WTC11 (cell line): Measurements from ENCODE around the gene ETS1. TPM values are rescaled to one million over a fixed set of nuclear protein-coding genes. Genes with fewer than 3 reads are reported as not detected.

ENCODE experiments used
- ATAC-seq: fragments of 200-7000 bp; cut with Tn5 transposase; 2 replicates; pipeline ENCODE4 v1.10.0; 2021; ENCODE audit warnings: mild to moderate bottlenecking, moderate library complexity
- CTCF ChIA-PET: fragments of 300-600 bp; sonication (Branson Sonifier 250); formaldehyde crosslinking; loops from one replicate; lab custom pipeline; 2021; ENCODE audit warnings: antibody characterized with exemption; lab: Charles Lee
- POLR2A ChIA-PET: fragments of 350-600 bp; sonication (Branson Sonifier 250); formaldehyde crosslinking; loops from one replicate; lab custom pipeline; 2021; ENCODE audit warnings: antibody characterized with exemption; lab: Charles Lee
- DNase-seq: peaks from one replicate; pipeline ENCODE4 v3.0.0; 2021; ENCODE audit warnings: low spot score
- H3K27ac Mint-ChIP-seq: 2 replicates; pipeline ENCODE4 v1.8.0; 2021; ENCODE audit warnings: mixed read lengths
- H3K27me3 Mint-ChIP-seq: 2 replicates; pipeline ENCODE4 v1.8.0; 2021; ENCODE audit warnings: low read depth, mild to moderate bottlenecking, moderate library complexity, mixed read lengths
- H3K36me3 Mint-ChIP-seq: 2 replicates; pipeline ENCODE4 v1.8.0; 2021; ENCODE audit warnings: mixed read lengths
- H3K4me1 Mint-ChIP-seq: 2 replicates; pipeline ENCODE4 v1.8.0; 2022; ENCODE audit warnings: mixed read lengths
- H3K4me3 Mint-ChIP-seq: 2 replicates; pipeline ENCODE4 v1.8.0; 2021; ENCODE audit warnings: mild to moderate bottlenecking, moderate library complexity, mixed read lengths
- H3K9me3 Mint-ChIP-seq: 2 replicates; pipeline ENCODE4 v1.8.0; 2021; ENCODE audit warnings: mixed read lengths
- AFF4 ChIP-seq: sonication (generic); formaldehyde crosslinking; IDR thresholded peaks from 2 replicates; pipeline ENCODE4 v1.8.1; 2023; ENCODE audit warnings: mild to moderate bottlenecking, missing genetic modification reagents, borderline replicate concordance
- FOXJ3 ChIP-seq: sonication (generic); formaldehyde crosslinking; IDR thresholded peaks from 2 replicates; pipeline ENCODE4 v1.9.0; 2021; ENCODE audit warnings: missing genetic modification reagents, mild to moderate bottlenecking, borderline replicate concordance
- GRHL2 ChIP-seq: fragments of 250-450 bp; sonication (Bioruptor Pico); IDR thresholded peaks from 2 replicates; pipeline ENCODE4 v1.8.0; 2022; ENCODE audit warnings: mild to moderate bottlenecking, moderate library complexity; ENCODE audit not compliant: insufficient replicate concordance, severe bottlenecking
- RORB ChIP-seq: fragments of 250-450 bp; sonication (Bioruptor Pico); IDR thresholded peaks from 2 replicates; pipeline ENCODE4 v1.9.0; 2021; ENCODE audit warnings: mild to moderate bottlenecking
- ZNF396 ChIP-seq: fragments of 250-450 bp; sonication (Bioruptor Pico); IDR thresholded peaks from 2 replicates; pipeline ENCODE4 v1.8.0; 2021; ENCODE audit warnings: mild to moderate bottlenecking, moderate library complexity, borderline replicate concordance
- total RNA-seq: library from RNA; stranded (reverse); gene quantifications from 3 replicates; pipeline ENCODE4 v1.2.3, GENCODE V29; 2021
- TF ChIP-seq, protein P1 (sequence below): sonication (generic); formaldehyde crosslinking; IDR thresholded peaks from 2 replicates; pipeline ENCODE4 v1.8.0; 2023; ENCODE audit warnings: missing genetic modification reagents, mild to moderate bottlenecking, borderline replicate concordance
- TF ChIP-seq, protein P2 (sequence below): fragments of 250-450 bp; sonication (Bioruptor Pico); IDR thresholded peaks from 2 replicates; pipeline ENCODE4 v1.9.0; 2021; ENCODE audit warnings: mild to moderate bottlenecking
- TF ChIP-seq, protein P3 (sequence below): sonication (generic); formaldehyde crosslinking; IDR thresholded peaks from 2 replicates; pipeline ENCODE4 v1.8.0; 2022; ENCODE audit warnings: mild to moderate bottlenecking, missing genetic modification reagents

ETS1 gene
- total RNA-seq, 1 experiment from 2014 or later = 33.1 TPM

DNA sequence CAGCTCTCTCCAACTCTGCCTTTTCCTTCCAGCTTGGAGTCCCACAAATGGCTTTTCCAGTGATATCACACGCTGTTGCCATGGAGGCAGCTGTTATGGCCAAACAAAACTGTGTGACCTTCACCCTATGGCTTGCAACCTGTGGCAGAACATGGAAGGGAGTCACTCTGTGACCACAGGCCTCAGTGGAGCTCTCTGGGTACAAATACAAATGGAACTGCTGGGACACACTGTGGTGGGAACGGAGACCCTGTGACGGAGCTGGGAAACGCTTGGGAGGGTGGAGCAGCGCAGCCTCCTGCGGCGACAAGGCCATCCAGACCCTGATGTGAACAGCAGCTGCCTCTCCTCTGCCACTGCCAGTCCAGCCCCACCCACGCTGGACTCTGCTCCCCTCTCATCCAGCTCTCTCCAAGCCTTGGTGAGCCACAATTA is 162.5 kb downstream of the ETS1 start (continued):
- no peak for TF ChIP-seq RORB (CRISPR knock-in tag)

GRCh38 chr11:128424271-128424711 is 163.1 kb downstream of the ETS1 start:
- ATAC-seq = peak; percentile 60

More at GRCh38 chr11:128424271-128424711, 163.1 kb downstream of the ETS1 start:
- Mint-ChIP-seq H3K4me1 (peaks cover 7% of the 10 kb centered on the region), H3K9me3 (peaks cover 13% of the 10 kb centered on the region), H3K36me3 (no peaks in the 10 kb centered on the region), H3K4me3 (no peak overlapping the region), H3K27me3 (no peaks in the 10 kb centered on the region), H3K27ac (0 out of 2 replicates have a peak overlapping the region, but pooled peaks have one; percentile 25)
- no peak for DNase-seq
- CTCF ChIA-PET = interaction anchor here (0.6 to 1.6 kb wide), 3 partner anchors 9 to 433 kb away, joined by 3 to 7 read pairs (median 6); no protein-coding TSS in a partner anchor
- no peak for TF ChIP-seq FOXJ3 (CRISPR knock-in tag)
- TF ChIP-seq GRHL2 (CRISPR knock-in tag) = no peak
- no peak for TF ChIP-seq AFF4 (CRISPR knock-in tag)
- TF ChIP-seq, protein P1, sequence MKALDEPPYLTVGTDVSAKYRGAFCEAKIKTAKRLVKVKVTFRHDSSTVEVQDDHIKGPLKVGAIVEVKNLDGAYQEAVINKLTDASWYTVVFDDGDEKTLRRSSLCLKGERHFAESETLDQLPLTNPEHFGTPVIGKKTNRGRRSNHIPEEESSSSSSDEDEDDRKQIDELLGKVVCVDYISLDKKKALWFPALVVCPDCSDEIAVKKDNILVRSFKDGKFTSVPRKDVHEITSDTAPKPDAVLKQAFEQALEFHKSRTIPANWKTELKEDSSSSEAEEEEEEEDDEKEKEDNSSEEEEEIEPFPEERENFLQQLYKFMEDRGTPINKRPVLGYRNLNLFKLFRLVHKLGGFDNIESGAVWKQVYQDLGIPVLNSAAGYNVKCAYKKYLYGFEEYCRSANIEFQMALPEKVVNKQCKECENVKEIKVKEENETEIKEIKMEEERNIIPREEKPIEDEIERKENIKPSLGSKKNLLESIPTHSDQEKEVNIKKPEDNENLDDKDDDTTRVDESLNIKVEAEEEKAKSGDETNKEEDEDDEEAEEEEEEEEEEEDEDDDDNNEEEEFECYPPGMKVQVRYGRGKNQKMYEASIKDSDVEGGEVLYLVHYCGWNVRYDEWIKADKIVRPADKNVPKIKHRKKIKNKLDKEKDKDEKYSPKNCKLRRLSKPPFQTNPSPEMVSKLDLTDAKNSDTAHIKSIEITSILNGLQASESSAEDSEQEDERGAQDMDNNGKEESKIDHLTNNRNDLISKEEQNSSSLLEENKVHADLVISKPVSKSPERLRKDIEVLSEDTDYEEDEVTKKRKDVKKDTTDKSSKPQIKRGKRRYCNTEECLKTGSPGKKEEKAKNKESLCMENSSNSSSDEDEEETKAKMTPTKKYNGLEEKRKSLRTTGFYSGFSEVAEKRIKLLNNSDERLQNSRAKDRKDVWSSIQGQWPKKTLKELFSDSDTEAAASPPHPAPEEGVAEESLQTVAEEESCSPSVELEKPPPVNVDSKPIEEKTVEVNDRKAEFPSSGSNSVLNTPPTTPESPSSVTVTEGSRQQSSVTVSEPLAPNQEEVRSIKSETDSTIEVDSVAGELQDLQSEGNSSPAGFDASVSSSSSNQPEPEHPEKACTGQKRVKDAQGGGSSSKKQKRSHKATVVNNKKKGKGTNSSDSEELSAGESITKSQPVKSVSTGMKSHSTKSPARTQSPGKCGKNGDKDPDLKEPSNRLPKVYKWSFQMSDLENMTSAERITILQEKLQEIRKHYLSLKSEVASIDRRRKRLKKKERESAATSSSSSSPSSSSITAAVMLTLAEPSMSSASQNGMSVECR (CRISPR knock-in tag) = no peak
- TF ChIP-seq, protein P2, sequence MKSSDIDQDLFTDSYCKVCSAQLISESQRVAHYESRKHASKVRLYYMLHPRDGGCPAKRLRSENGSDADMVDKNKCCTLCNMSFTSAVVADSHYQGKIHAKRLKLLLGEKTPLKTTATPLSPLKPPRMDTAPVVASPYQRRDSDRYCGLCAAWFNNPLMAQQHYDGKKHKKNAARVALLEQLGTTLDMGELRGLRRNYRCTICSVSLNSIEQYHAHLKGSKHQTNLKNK (CRISPR knock-in tag) = no peak
- TF ChIP-seq, protein P3, sequence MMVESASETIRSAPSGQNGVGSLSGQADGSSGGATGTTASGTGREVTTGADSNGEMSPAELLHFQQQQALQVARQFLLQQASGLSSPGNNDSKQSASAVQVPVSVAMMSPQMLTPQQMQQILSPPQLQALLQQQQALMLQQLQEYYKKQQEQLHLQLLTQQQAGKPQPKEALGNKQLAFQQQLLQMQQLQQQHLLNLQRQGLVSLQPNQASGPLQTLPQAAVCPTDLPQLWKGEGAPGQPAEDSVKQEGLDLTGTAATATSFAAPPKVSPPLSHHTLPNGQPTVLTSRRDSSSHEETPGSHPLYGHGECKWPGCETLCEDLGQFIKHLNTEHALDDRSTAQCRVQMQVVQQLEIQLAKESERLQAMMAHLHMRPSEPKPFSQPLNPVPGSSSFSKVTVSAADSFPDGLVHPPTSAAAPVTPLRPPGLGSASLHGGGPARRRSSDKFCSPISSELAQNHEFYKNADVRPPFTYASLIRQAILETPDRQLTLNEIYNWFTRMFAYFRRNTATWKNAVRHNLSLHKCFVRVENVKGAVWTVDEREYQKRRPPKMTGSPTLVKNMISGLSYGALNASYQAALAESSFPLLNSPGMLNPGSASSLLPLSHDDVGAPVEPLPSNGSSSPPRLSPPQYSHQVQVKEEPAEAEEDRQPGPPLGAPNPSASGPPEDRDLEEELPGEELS (CRISPR knock-in tag) = no peak
- no peak for TF ChIP-seq ZNF396 (CRISPR knock-in tag)
- no peak for TF ChIP-seq RORB (CRISPR knock-in tag)
- POLR2A ChIA-PET = no interaction called here
